Measurements from ENCODE around the gene DCTPP1.

Gene DCTPP1

DNA sequence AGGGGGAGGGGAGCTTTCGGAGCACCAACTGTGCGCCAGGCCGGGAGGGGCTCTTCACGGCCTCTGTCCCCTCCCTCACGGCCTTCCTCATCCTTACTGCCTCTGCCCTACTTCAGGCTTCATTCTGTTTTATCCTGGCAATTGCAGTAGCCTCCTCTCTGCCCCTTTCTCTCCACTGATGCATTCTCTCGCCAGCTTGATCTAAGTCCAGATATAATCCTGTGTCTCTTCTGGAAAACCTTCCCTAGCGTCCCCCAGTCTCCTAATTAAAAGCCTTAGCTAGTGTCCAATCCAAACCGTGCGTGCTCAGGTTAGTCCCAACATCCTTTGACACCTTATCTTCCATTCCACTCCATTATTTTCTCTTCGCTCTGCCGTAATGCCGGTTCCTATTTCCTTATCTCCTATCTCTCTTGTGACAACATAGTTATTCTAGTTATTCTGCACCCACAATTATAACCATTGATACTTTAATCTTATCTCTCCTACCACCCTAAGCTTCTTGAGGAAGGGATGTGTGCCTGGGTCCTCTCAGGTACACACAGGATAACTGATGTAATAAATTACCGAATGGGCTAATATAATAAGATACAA, 33.7 kb downstream of the DCTPP1 start:
- peak overlapping the region; percentile 90 for H3K4me2 ChIP-seq (ENCODE audit: low read length)
- no peaks in the 10 kb centered on the region for H3K27me3 ChIP-seq (ENCODE audit: insufficient read depth, low read length)
- H3K9me2 ChIP-seq (ENCODE audit: low read depth, low read length): no peaks in the 10 kb centered on the region
- H4K20me1 ChIP-seq (ENCODE audit: insufficient read depth, low read length): no peaks in the 10 kb centered on the region
- H3K4me1 ChIP-seq (ENCODE audit: insufficient read depth, low read length, severe bottlenecking): peaks cover 35% of the 10 kb centered on the region
- TF ChIP-seq, protein P1, sequence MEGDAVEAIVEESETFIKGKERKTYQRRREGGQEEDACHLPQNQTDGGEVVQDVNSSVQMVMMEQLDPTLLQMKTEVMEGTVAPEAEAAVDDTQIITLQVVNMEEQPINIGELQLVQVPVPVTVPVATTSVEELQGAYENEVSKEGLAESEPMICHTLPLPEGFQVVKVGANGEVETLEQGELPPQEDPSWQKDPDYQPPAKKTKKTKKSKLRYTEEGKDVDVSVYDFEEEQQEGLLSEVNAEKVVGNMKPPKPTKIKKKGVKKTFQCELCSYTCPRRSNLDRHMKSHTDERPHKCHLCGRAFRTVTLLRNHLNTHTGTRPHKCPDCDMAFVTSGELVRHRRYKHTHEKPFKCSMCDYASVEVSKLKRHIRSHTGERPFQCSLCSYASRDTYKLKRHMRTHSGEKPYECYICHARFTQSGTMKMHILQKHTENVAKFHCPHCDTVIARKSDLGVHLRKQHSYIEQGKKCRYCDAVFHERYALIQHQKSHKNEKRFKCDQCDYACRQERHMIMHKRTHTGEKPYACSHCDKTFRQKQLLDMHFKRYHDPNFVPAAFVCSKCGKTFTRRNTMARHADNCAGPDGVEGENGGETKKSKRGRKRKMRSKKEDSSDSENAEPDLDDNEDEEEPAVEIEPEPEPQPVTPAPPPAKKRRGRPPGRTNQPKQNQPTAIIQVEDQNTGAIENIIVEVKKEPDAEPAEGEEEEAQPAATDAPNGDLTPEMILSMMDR (IDR thresholded peaks at IDR 0.05; ENCODE audit: low read length): no peak
- no peak for TF ChIP-seq EZH2 (IDR thresholded peaks at IDR 0.05; ENCODE audit: borderline replicate concordance, low read length)
- H3K9ac ChIP-seq (ENCODE audit: low read length): peak overlapping the region; percentile 84
- H2AFZ ChIP-seq (ENCODE audit: low read length): no peak overlapping the region
- H3F3A ChIP-seq (ENCODE audit: insufficient read depth, low read length): no peaks in the 10 kb centered on the region
- H3K9me3 ChIP-seq (ENCODE audit: low read length): no peaks in the 10 kb centered on the region
- no peak overlapping the region for H3K27ac ChIP-seq (ENCODE audit: low read depth, low read length, poor library complexity, severe bottlenecking)
- H3K79me2 ChIP-seq (ENCODE audit: insufficient read depth, low read length): no peaks in the 10 kb centered on the region
- peaks cover 30% of the 10 kb centered on the region for H3K36me3 ChIP-seq (ENCODE audit: insufficient read depth, low read length)
- peak overlapping the region; percentile 87 for H3K4me3 ChIP-seq (ENCODE audit: low read depth, low read length, poor library complexity, severe bottlenecking)

GRCh38 chr16:30395155-30395991, 34.5 kb downstream of the DCTPP1 start, which contains the start of gene ZNF48:
Gene ZNF48 (plus strand): TSS chr16:30395420. CDS start chr16:30395795, 375 bp downstream.
- Histone ChIP-seq H3K27ac (ENCODE audit: low read depth, low read length, poor library complexity, severe bottlenecking) (peak within 1 kb of the TSS; percentile 3), H3K9me2 (ENCODE audit: low read depth, low read length) (no peaks in the 10 kb centered on the region), H3K9me3 (ENCODE audit: low read length) (no peaks in the 10 kb centered on the region), H4K20me1 (ENCODE audit: insufficient read depth, low read length) (no peaks in the 10 kb centered on the region), H2AFZ (ENCODE audit: low read length) (no peak within 1 kb of the TSS), H3F3A (ENCODE audit: insufficient read depth, low read length) (no peaks in the 10 kb centered on the region), H3K79me2 (ENCODE audit: insufficient read depth, low read length) (no peaks in the 10 kb centered on the region), H3K4me3 (ENCODE audit: low read depth, low read length, poor library complexity, severe bottlenecking) (peak within 1 kb of the TSS; percentile 87), H3K9ac (ENCODE audit: low read length) (peak within 1 kb of the TSS; percentile 84), H3K27me3 (ENCODE audit: insufficient read depth, low read length) (no peaks in the 10 kb centered on the region), H3K36me3 (ENCODE audit: insufficient read depth, low read length) (peaks cover 30% of the 10 kb centered on the region), H3K4me2 (ENCODE audit: low read length) (peak within 1 kb of the TSS; percentile 90), H3K4me1 (ENCODE audit: insufficient read depth, low read length, severe bottlenecking) (peaks cover 33% of the 10 kb centered on the region)
- no peak for TF ChIP-seq EZH2 (IDR thresholded peaks at IDR 0.05; ENCODE audit: borderline replicate concordance, low read length)
- TF ChIP-seq, protein P1 (IDR thresholded peaks at IDR 0.05; ENCODE audit: low read length): peak; percentile 27

- Histone ChIP-seq H3K4me1 (ENCODE audit: insufficient read depth, low read length, severe bottlenecking) (peaks cover 26% of the 10 kb centered on the region), H3K36me3 (ENCODE audit: insufficient read depth, low read length) (peaks cover 29% of the 10 kb centered on the region), H4K20me1 (ENCODE audit: insufficient read depth, low read length) (no peaks in the 10 kb centered on the region), H3F3A (ENCODE audit: insufficient read depth, low read length) (no peaks in the 10 kb centered on the region), H3K9me2 (ENCODE audit: low read depth, low read length) (no peaks in the 10 kb centered on the region), H3K4me2 (ENCODE audit: low read length) (peak overlapping the region; percentile 90), H3K79me2 (ENCODE audit: insufficient read depth, low read length) (no peaks in the 10 kb centered on the region), H2AFZ (ENCODE audit: low read length) (no peak overlapping the region), H3K4me3 (ENCODE audit: low read depth, low read length, poor library complexity, severe bottlenecking) (peak overlapping the region; percentile 87), H3K9ac (ENCODE audit: low read length) (peak overlapping the region; percentile 84), H3K27ac (ENCODE audit: low read depth, low read length, poor library complexity, severe bottlenecking) (peak overlapping the region; percentile 3), H3K9me3 (ENCODE audit: low read length) (no peaks in the 10 kb centered on the region), H3K27me3 (ENCODE audit: insufficient read depth, low read length) (no peaks in the 10 kb centered on the region)
- TF ChIP-seq, protein P1 (IDR thresholded peaks at IDR 0.05; ENCODE audit: low read length): no peak
- TF ChIP-seq EZH2 (IDR thresholded peaks at IDR 0.05; ENCODE audit: borderline replicate concordance, low read length): no peak
Observed at GRCh38 chr16:30394592-30395154, 35.2 kb downstream of the DCTPP1 start.

Data from OCI-LY1 (cell line).